Measurements from ENCODE around the gene NDUFS7.

GRCh38 chr19:1385816-1386215, 2.1 kb downstream of the NDUFS7 start:
- TF ChIP-seq PURB (CRISPR knock-in tag; IDR thresholded peaks at IDR 0.05; ENCODE audit: low read depth) (no peak), NONO (IDR thresholded peaks at IDR 0.05; ENCODE audit: low read depth in 2 of 2, low read length in 1 of 2) (no peak), CTCF (IDR thresholded peaks at IDR 0.05 in 2 of 3, conservative IDR thresholded peaks at IDR 0.05 in 1 of 3; ENCODE audit: insufficient read depth in 2 of 3, low read depth in 1 of 3, low read length in 3 of 3) (no peak), CHD2 (IDR thresholded peaks at IDR 0.05; ENCODE audit: low read depth, low read length) (no peak), ZNF274 (IDR thresholded peaks at IDR 0.05; ENCODE audit: borderline replicate concordance, low read depth, low read length) (no peak), BRF2 (IDR thresholded peaks at IDR 0.05; ENCODE audit: borderline replicate concordance, insufficient read depth, insufficient read length) (no peak), FOS (IDR thresholded peaks at IDR 0.05; ENCODE audit: extremely low read depth, insufficient read length) (no peak), RFX5 (IDR thresholded peaks at IDR 0.05; ENCODE audit: low read depth, low read length) (no peak), NBN (IDR thresholded peaks at IDR 0.05; ENCODE audit: low read depth) (no peak)
